WERI-Rb-1 (cell line): ENCODE data around the gene DBX1.

Experiments used
- DNase-seq: peaks from one replicate; pipeline ENCODE4 v3.0.0-alpha.2; 2020
- H3K27ac ChIP-seq: fragments of 250-450 bp; sonication (Bioruptor Pico); 2 replicates; pipeline ENCODE4 v1.5.1; 2020; ENCODE audit warnings: mild to moderate bottlenecking, moderate library complexity
- H3K27me3 ChIP-seq: fragments of 250-450 bp; sonication (Bioruptor Pico); 2 replicates; pipeline ENCODE4 v1.5.1; 2021; ENCODE audit warnings: mild to moderate bottlenecking, low read depth, moderate library complexity; ENCODE audit not compliant: insufficient read depth, severe bottlenecking
- H3K36me3 ChIP-seq: fragments of 250-450 bp; sonication (Bioruptor Pico); 2 replicates; pipeline ENCODE4 v1.5.1; 2020; ENCODE audit warnings: mild to moderate bottlenecking, moderate library complexity
- H3K4me3 ChIP-seq: 2 replicates; pipeline ENCODE4 v1.5.1; 2011; ENCODE audit warnings: low read depth, mild to moderate bottlenecking, control low read depth, low read length
- H3K9me3 ChIP-seq: fragments of 250-450 bp; sonication (Bioruptor Pico); 2 replicates; pipeline ENCODE4 v1.5.1; 2021; ENCODE audit warnings: mild to moderate bottlenecking, moderate library complexity; ENCODE audit not compliant: severe bottlenecking
- CTCF ChIP-seq: IDR thresholded peaks from 2 replicates; pipeline ENCODE4 v1.5.1; 2011; ENCODE audit warnings: low read depth, mild to moderate bottlenecking, control low read depth, inconsistent platforms, low read length

Gene DBX1

GRCh38 chr11:20159466-20160381 is 551 bp downstream of the DBX1 start:
- H3K27me3 ChIP-seq = peaks cover 68% of the 10 kb centered on the region
- no peaks in the 10 kb centered on the region for H3K9me3 ChIP-seq
- DNase-seq = no peak
- H3K4me3 ChIP-seq = peak overlapping the region; percentile 48
- no peak for TF ChIP-seq CTCF
- H3K27ac ChIP-seq = no peak overlapping the region
- no peaks in the 10 kb centered on the region for H3K36me3 ChIP-seq

- Histone ChIP-seq H3K4me3 (peak overlapping the region; percentile 48), H3K27me3 (peaks cover 63% of the 10 kb centered on the region), H3K9me3 (no peaks in the 10 kb centered on the region), H3K27ac (no peak overlapping the region), H3K36me3 (no peaks in the 10 kb centered on the region)
- no peak for DNase-seq
- TF ChIP-seq CTCF = no peak
Observed at GRCh38 chr11:20158597-20159257, 1.5 kb downstream of the DBX1 start.

- Histone ChIP-seq H3K36me3 (no peaks in the 10 kb centered on the region), H3K27me3 (peaks cover 54% of the 10 kb centered on the region)
- TF ChIP-seq CTCF = no peak
Observed at GRCh38 chr11:20157728-20158127, 2.5 kb downstream of the DBX1 start.

GRCh38 chr11:20156876-20157613 is 3.2 kb downstream of the DBX1 start:
- Histone ChIP-seq H3K27me3 (peaks cover 49% of the 10 kb centered on the region), H3K4me3 (no peak overlapping the region), H3K27ac (no peak overlapping the region), H3K36me3 (no peaks in the 10 kb centered on the region), H3K9me3 (no peaks in the 10 kb centered on the region)
- no peak for DNase-seq
- no peak for TF ChIP-seq CTCF

More at GRCh38 chr11:20157728-20158127, 2.5 kb downstream of the DBX1 start:
- no peaks in the 10 kb centered on the region for H3K9me3 ChIP-seq
- no peak overlapping the region for H3K27ac ChIP-seq
- no peak overlapping the region for H3K4me3 ChIP-seq
- DNase-seq = no peak

GRCh38 chr11:20156280-20156875 is 3.9 kb downstream of the DBX1 start:
- no peaks in the 10 kb centered on the region for H3K9me3 ChIP-seq
- peaks cover 42% of the 10 kb centered on the region for H3K27me3 ChIP-seq
- H3K4me3 ChIP-seq = no peak overlapping the region
- no peak for TF ChIP-seq CTCF
- H3K27ac ChIP-seq = no peak overlapping the region
- no peaks in the 10 kb centered on the region for H3K36me3 ChIP-seq
- DNase-seq = no peak
